ENCODE results near the gene CELA2B.

DNA sequence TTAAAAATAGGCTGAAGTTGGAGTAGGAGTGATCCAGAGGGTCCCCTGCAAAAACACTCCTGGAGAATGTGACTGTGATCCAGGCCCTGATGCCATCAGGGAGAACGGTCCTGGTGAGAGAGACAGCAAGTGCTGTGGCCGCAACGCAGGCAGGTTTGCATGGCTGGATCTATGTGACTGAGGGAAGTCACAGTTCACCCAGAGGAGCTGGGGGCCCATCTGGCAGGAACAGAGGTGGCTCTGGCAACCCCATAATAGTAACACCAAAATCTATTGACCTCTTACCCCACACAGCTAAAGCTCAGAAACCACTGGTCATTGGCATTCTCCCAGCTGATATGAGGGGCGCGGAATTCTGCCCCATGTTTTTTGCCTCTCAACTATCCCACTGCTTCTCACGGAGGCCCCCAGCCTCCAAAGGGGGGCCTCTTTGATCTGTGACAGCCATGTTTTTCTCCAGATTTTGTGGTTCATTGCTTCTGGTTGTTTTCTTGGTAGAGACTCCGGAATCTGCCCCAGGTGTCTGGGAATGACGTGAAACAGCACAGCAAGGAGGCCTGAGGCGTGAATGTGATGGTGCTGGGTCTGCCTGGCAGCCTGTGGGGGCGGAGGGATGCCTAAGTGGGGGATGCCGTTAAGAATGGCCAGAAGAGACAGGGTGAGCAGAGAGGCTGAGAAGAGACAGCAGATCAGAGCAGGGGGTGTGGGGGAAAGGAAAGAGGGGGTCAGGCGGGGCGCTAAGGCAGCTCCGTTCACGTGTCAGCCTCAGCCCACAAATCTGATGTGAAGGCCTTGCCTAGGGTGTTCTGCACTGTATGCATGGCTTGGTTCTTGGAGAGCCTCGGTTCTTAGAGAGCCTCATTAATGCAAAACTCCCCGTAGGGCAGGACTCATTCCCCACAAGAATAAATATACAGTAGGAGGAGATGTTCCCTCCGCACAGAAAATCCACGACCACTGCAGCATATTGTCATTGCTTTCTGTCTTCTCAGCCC, 24.6 kb downstream of the CELA2B start:
- TF ChIP-seq EZH2 (IDR thresholded peaks at IDR 0.05; ENCODE audit: borderline replicate concordance, insufficient read depth, low read depth, low read length, poor library complexity, severe bottlenecking) = no peak
- TF ChIP-seq, protein P1, sequence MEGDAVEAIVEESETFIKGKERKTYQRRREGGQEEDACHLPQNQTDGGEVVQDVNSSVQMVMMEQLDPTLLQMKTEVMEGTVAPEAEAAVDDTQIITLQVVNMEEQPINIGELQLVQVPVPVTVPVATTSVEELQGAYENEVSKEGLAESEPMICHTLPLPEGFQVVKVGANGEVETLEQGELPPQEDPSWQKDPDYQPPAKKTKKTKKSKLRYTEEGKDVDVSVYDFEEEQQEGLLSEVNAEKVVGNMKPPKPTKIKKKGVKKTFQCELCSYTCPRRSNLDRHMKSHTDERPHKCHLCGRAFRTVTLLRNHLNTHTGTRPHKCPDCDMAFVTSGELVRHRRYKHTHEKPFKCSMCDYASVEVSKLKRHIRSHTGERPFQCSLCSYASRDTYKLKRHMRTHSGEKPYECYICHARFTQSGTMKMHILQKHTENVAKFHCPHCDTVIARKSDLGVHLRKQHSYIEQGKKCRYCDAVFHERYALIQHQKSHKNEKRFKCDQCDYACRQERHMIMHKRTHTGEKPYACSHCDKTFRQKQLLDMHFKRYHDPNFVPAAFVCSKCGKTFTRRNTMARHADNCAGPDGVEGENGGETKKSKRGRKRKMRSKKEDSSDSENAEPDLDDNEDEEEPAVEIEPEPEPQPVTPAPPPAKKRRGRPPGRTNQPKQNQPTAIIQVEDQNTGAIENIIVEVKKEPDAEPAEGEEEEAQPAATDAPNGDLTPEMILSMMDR (IDR thresholded peaks at IDR 0.05) = no peak
